Measurements from ENCODE around the gene PIK3AP1.

Gene PIK3AP1

GRCh38 chr10:96692427-96692826 lies 27.9 kb downstream of the PIK3AP1 start:
- H3K36me3 ChIP-seq (ENCODE audit: control insufficient read depth in 1 of 2, insufficient read depth in 2 of 2, low read depth in 1 of 2, low read length in 2 of 2), result no peaks in the 10 kb centered on the region
- no peak overlapping the region for H3K4me3 ChIP-seq (ENCODE audit: insufficient read depth in 1 of 2, low read depth in 1 of 2, low read length in 2 of 2)
- no peak overlapping the region for H3K4ac ChIP-seq (ENCODE audit: low read depth in 1 of 2, low read length in 2 of 2)
- no peak overlapping the region for H3K23ac ChIP-seq (ENCODE audit: low read length in 2 of 2)
- no peak overlapping the region for H3K27ac ChIP-seq (ENCODE audit: low read length, poor library complexity, severe bottlenecking)
- H3K9me3 ChIP-seq (ENCODE audit: control insufficient read depth, low read length), result no peaks in the 10 kb centered on the region
- no peak overlapping the region for H3K9ac ChIP-seq (ENCODE audit: low read length)
- H3K18ac ChIP-seq (ENCODE audit: low read depth in 1 of 2, low read length in 2 of 2), result no peak overlapping the region
- peaks cover 6% of the 10 kb centered on the region for H3K4me1 ChIP-seq (ENCODE audit: control insufficient read depth, insufficient read depth, low read depth, low read length)
- H2BK15ac ChIP-seq (ENCODE audit: low read depth, poor library complexity, severe bottlenecking), result no peak overlapping the region
- no peak overlapping the region for H2AK5ac ChIP-seq (ENCODE audit: low read length, severe bottlenecking)
- no peak overlapping the region for H4K8ac ChIP-seq (ENCODE audit: low read length)
- H2AFZ ChIP-seq (ENCODE audit: low read depth, low read length), result no peak overlapping the region
- H3K79me1 ChIP-seq (replicated peaks; ENCODE audit: low read length, poor library complexity, severe bottlenecking), result no peaks in the 10 kb centered on the region
- no peak overlapping the region for H3K4me2 ChIP-seq (ENCODE audit: low read length, poor library complexity, severe bottlenecking)
- H4K91ac ChIP-seq (ENCODE audit: low read length), result no peak overlapping the region
- WGBS, result 100% methylated on average over 1 of the region's 4 CpGs
- DNase-seq, result no peak
- no peak overlapping the region for H2BK5ac ChIP-seq (ENCODE audit: low read depth, low read length, poor library complexity, severe bottlenecking)
- no peak overlapping the region for H2BK120ac ChIP-seq (ENCODE audit: low read depth, low read length)
- no peak overlapping the region for H3K14ac ChIP-seq (ENCODE audit: low read length in 2 of 2)
- H3K27me3 ChIP-seq (ENCODE audit: control insufficient read depth in 1 of 2, insufficient read depth in 1 of 2, low read length in 2 of 2), result peaks cover 4 to 9% of the 10 kb centered on the region in 2 experiments
- H2BK12ac ChIP-seq (ENCODE audit: low read length in 2 of 2), result no peak overlapping the region

- Histone ChIP-seq H3K4me2 (ENCODE audit: low read length, poor library complexity, severe bottlenecking) (no peak overlapping the region), H3K36me3 (ENCODE audit: control insufficient read depth in 1 of 2, insufficient read depth in 2 of 2, low read depth in 1 of 2, low read length in 2 of 2) (no peaks in the 10 kb centered on the region), H4K91ac (ENCODE audit: low read length) (no peak overlapping the region), H3K9ac (ENCODE audit: low read length) (no peak overlapping the region), H4K8ac (ENCODE audit: low read length) (no peak overlapping the region), H3K23ac (ENCODE audit: low read length in 2 of 2) (no peak overlapping the region), H3K9me3 (ENCODE audit: control insufficient read depth, low read length) (no peaks in the 10 kb centered on the region), H3K4ac (ENCODE audit: low read depth in 1 of 2, low read length in 2 of 2) (no peak overlapping the region), H3K27me3 (ENCODE audit: control insufficient read depth in 1 of 2, insufficient read depth in 1 of 2, low read length in 2 of 2) (peaks cover 4 to 6% of the 10 kb centered on the region in 2 experiments), H2BK12ac (ENCODE audit: low read length in 2 of 2) (no peak overlapping the region), H3K14ac (ENCODE audit: low read length in 2 of 2) (no peak overlapping the region), H3K79me1 (replicated peaks; ENCODE audit: low read length, poor library complexity, severe bottlenecking) (no peaks in the 10 kb centered on the region), H3K4me3 (ENCODE audit: insufficient read depth in 1 of 2, low read depth in 1 of 2, low read length in 2 of 2) (no peak overlapping the region), H2AK5ac (ENCODE audit: low read length, severe bottlenecking) (no peak overlapping the region), H2BK120ac (ENCODE audit: low read depth, low read length) (no peak overlapping the region), H3K18ac (ENCODE audit: low read depth in 1 of 2, low read length in 2 of 2) (no peak overlapping the region), H2AFZ (ENCODE audit: low read depth, low read length) (no peak overlapping the region), H3K4me1 (ENCODE audit: control insufficient read depth, insufficient read depth, low read depth, low read length) (peaks cover 6% of the 10 kb centered on the region), H2BK5ac (ENCODE audit: low read depth, low read length, poor library complexity, severe bottlenecking) (no peak overlapping the region), H2BK15ac (ENCODE audit: low read depth, poor library complexity, severe bottlenecking) (no peak overlapping the region), H3K27ac (ENCODE audit: low read length, poor library complexity, severe bottlenecking) (no peak overlapping the region)
- no peak for DNase-seq
Observed at GRCh38 chr10:96691761-96692160, 28.6 kb downstream of the PIK3AP1 start.

GRCh38 chr10:96690755-96691730 lies 29.3 kb downstream of the PIK3AP1 start:
- H3K23ac ChIP-seq (ENCODE audit: low read length in 2 of 2), result no peak overlapping the region

GRCh38 chr10:96688789-96689188 lies 31.5 kb downstream of the PIK3AP1 start:
- H2AFZ ChIP-seq (ENCODE audit: low read depth, low read length), result no peak overlapping the region
- H2BK15ac ChIP-seq (ENCODE audit: low read depth, poor library complexity, severe bottlenecking), result no peak overlapping the region
- no peaks in the 10 kb centered on the region for H3K9me3 ChIP-seq (ENCODE audit: control insufficient read depth, low read length)
- no peak overlapping the region for H3K4me2 ChIP-seq (ENCODE audit: low read length, poor library complexity, severe bottlenecking)
- H3K27ac ChIP-seq (ENCODE audit: low read length, poor library complexity, severe bottlenecking), result no peak overlapping the region
- no peak overlapping the region for H4K91ac ChIP-seq (ENCODE audit: low read length)
- no peak overlapping the region for H3K9ac ChIP-seq (ENCODE audit: low read length)
- no peak overlapping the region for H4K8ac ChIP-seq (ENCODE audit: low read length)
- H3K36me3 ChIP-seq (ENCODE audit: control insufficient read depth in 1 of 2, insufficient read depth in 2 of 2, low read depth in 1 of 2, low read length in 2 of 2), result no peaks in the 10 kb centered on the region
- no peak overlapping the region for H2BK12ac ChIP-seq (ENCODE audit: low read length in 2 of 2)
- H3K4me3 ChIP-seq (ENCODE audit: insufficient read depth in 1 of 2, low read depth in 1 of 2, low read length in 2 of 2), result no peak overlapping the region
- DNase-seq, result no peak
- H3K4ac ChIP-seq (ENCODE audit: low read depth in 1 of 2, low read length in 2 of 2), result no peak overlapping the region
- H2BK5ac ChIP-seq (ENCODE audit: low read depth, low read length, poor library complexity, severe bottlenecking), result no peak overlapping the region
- peaks cover 6 to 10% of the 10 kb centered on the region in 2 experiments for H3K27me3 ChIP-seq (ENCODE audit: control insufficient read depth in 1 of 2, insufficient read depth in 1 of 2, low read length in 2 of 2)
- H3K14ac ChIP-seq (ENCODE audit: low read length in 2 of 2), result no peak overlapping the region
- H2AK5ac ChIP-seq (ENCODE audit: low read length, severe bottlenecking), result no peak overlapping the region
- no peak overlapping the region for H2BK120ac ChIP-seq (ENCODE audit: low read depth, low read length)
- H3K79me1 ChIP-seq (replicated peaks; ENCODE audit: low read length, poor library complexity, severe bottlenecking), result no peaks in the 10 kb centered on the region
- H3K18ac ChIP-seq (ENCODE audit: low read depth in 1 of 2, low read length in 2 of 2), result no peak overlapping the region
- peaks cover 6% of the 10 kb centered on the region for H3K4me1 ChIP-seq (ENCODE audit: control insufficient read depth, insufficient read depth, low read depth, low read length)
- WGBS, result 89% methylated on average over 4 of the region's 4 CpGs
- no peak overlapping the region for H3K23ac ChIP-seq (ENCODE audit: low read length in 2 of 2)

More at GRCh38 chr10:96690755-96691730, 29.3 kb downstream of the PIK3AP1 start:
- Histone ChIP-seq H2AK5ac (ENCODE audit: low read length, severe bottlenecking) (peak overlapping the region; percentile 39), H3K27ac (ENCODE audit: low read length, poor library complexity, severe bottlenecking) (peak overlapping the region; percentile 43), H3K9ac (ENCODE audit: low read length) (no peak overlapping the region), H3K9me3 (ENCODE audit: control insufficient read depth, low read length) (no peaks in the 10 kb centered on the region), H3K79me1 (replicated peaks; ENCODE audit: low read length, poor library complexity, severe bottlenecking) (no peaks in the 10 kb centered on the region), H3K4me2 (ENCODE audit: low read length, poor library complexity, severe bottlenecking) (no peak overlapping the region), H3K14ac (ENCODE audit: low read length in 2 of 2) (no peak overlapping the region), H3K4me3 (ENCODE audit: insufficient read depth in 1 of 2, low read depth in 1 of 2, low read length in 2 of 2) (no peak overlapping the region), H2BK15ac (ENCODE audit: low read depth, poor library complexity, severe bottlenecking) (no peak overlapping the region), H3K27me3 (ENCODE audit: control insufficient read depth in 1 of 2, insufficient read depth in 1 of 2, low read length in 2 of 2) (peaks cover 4 to 6% of the 10 kb centered on the region in 2 experiments), H3K36me3 (ENCODE audit: control insufficient read depth in 1 of 2, insufficient read depth in 2 of 2, low read depth in 1 of 2, low read length in 2 of 2) (no peaks in the 10 kb centered on the region), H3K4ac (ENCODE audit: low read depth in 1 of 2, low read length in 2 of 2) (no peak overlapping the region), H2AFZ (ENCODE audit: low read depth, low read length) (no peak overlapping the region), H4K91ac (ENCODE audit: low read length) (no peak overlapping the region), H2BK12ac (ENCODE audit: low read length in 2 of 2) (no peak overlapping the region), H2BK5ac (ENCODE audit: low read depth, low read length, poor library complexity, severe bottlenecking) (no peak overlapping the region), H4K8ac (ENCODE audit: low read length) (no peak overlapping the region), H3K18ac (ENCODE audit: low read depth in 1 of 2, low read length in 2 of 2) (no peak overlapping the region), H3K4me1 (ENCODE audit: control insufficient read depth, insufficient read depth, low read depth, low read length) (peaks cover 6% of the 10 kb centered on the region), H2BK120ac (ENCODE audit: low read depth, low read length) (no peak overlapping the region)
- no peak for DNase-seq
- 73% methylated on average over 6 of the region's 9 CpGs for WGBS
